HepG2 (cell line): ENCODE measurements around the gene TMEM187. TPM values are rescaled to one million over a fixed set of nuclear protein-coding genes. Genes with fewer than 3 reads are reported as not detected.

Source experiments
- ATAC-seq: fragments of 200-7000 bp; cut with Tn5 transposase; 3 replicates; pipeline ENCODE4 v1.9.1; 2020; ENCODE audit warnings: mild to moderate bottlenecking, moderate library complexity
- BruUV-seq: library from RNA; stranded (reverse); fragments of 400-500 nt; replicated peaks from 2 replicates; lab custom pipeline; 2021; lab: Mats Ljungman, UMichigan
- CTCF ChIA-PET: fragments of 300-600 bp; formaldehyde crosslinking; extraction: SDS; loops from one replicate; lab custom pipeline; 2021; ENCODE audit warnings: low total read pairs, inconsistent platforms, low intra/inter-chr PET ratio; lab: Yijun Ruan, JAX
- POLR2A ChIA-PET: fragments of 350-600 bp; sonication (Branson Sonifier 250); formaldehyde crosslinking; loops from one replicate; lab custom pipeline; 2020; ENCODE audit warnings: antibody characterized with exemption, inconsistent platforms; lab: Yijun Ruan, JAX
- DNase-seq: peaks from one replicate; pipeline ENCODE4 v3.0.0-alpha.2; 2015; ENCODE audit warnings: low spot score
- FAIRE-seq: peaks from 3 replicates; lab custom pipeline; 2011; peaks lifted over from hg19 to GRCh38; lab: Jason Lieb, UNC
- H2AFZ ChIP-seq: one replicate; pipeline ENCODE4 v1.6.1; 2011; ENCODE audit warnings: low read length, inconsistent platforms
- H3K27ac ChIP-seq: fragments of 300-600 bp; 3 replicates; pipeline ENCODE4 v1.8.0; 2011; ENCODE audit warnings: mixed run types, mild to moderate bottlenecking, mixed read lengths, low read length, inconsistent platforms; ENCODE audit not compliant: insufficient read depth; ENCODE audit errors: extremely low read length
- H3K27me3 ChIP-seq, 2 experiments: fragments of 200-600 bp in 1 of 2; 2 replicates in 1 of 2; 3 replicates in 1 of 2; pipeline versions ENCODE4 v1.6.0 to v1.8.0; 2011; ENCODE audit warnings: low read length in 2 of 2, mild to moderate bottlenecking in 2 of 2, moderate library complexity in 2 of 2, inconsistent platforms in 1 of 2; ENCODE audit not compliant: insufficient read depth in 2 of 2, control insufficient read depth in 1 of 2
- H3K36me3 ChIP-seq, 2 experiments: fragments of 200-600 bp in 1 of 2; replicated peaks in 1 of 2; 2 replicates in 1 of 2; 3 replicates in 1 of 2; pipeline versions ENCODE4 v1.5.1 to v1.8.0; 2011; ENCODE audit warnings: low read length in 2 of 2, inconsistent platforms in 1 of 2; ENCODE audit not compliant: insufficient read depth in 2 of 2, control insufficient read depth in 1 of 2
- H3K4me1 ChIP-seq: 2 replicates; pipeline ENCODE4 v1.5.1; 2012; ENCODE audit warnings: low read length, inconsistent platforms; ENCODE audit not compliant: insufficient read depth
- H3K4me2 ChIP-seq: 2 replicates; pipeline ENCODE4 v1.6.0; 2011; ENCODE audit warnings: low read depth, low read length, inconsistent platforms
- H3K4me3 ChIP-seq, 3 experiments: fragments of 200-600 bp in 1 of 3; sonication (generic), shearing (Covaris generic) in 1 of 3; replicated peaks in 1 of 3; 2 replicates each; pipeline ENCODE4 v1.5.1; 2011 to 2016; ENCODE audit warnings: low read length in 3 of 3, inconsistent platforms in 2 of 3, low read depth in 2 of 3, mild to moderate bottlenecking in 2 of 3, control low read depth in 1 of 3, mixed read lengths in 1 of 3; ENCODE audit not compliant: insufficient read depth in 1 of 3
- H3K79me2 ChIP-seq: one replicate; pipeline ENCODE4 v1.6.1; 2011; ENCODE audit warnings: low read length, inconsistent platforms; ENCODE audit not compliant: insufficient read depth
- H3K9ac ChIP-seq: 2 replicates; pipeline ENCODE4 v1.6.0; 2011; ENCODE audit warnings: mild to moderate bottlenecking, low read depth, low read length, inconsistent platforms; ENCODE audit not compliant: insufficient read depth
- H3K9me3 ChIP-seq: 2 replicates; pipeline ENCODE4 v1.5.1; 2012; ENCODE audit warnings: mild to moderate bottlenecking, low read length
- H4K20me1 ChIP-seq: 2 replicates; pipeline ENCODE4 v1.6.0; 2011; ENCODE audit warnings: inconsistent platforms, mild to moderate bottlenecking, low read length, moderate library complexity; ENCODE audit not compliant: insufficient read depth
- HMG20A ChIP-seq: IDR thresholded peaks from 2 replicates; pipeline ENCODE4 v1.6.1; 2016; ENCODE audit warnings: borderline replicate concordance
- NPAS2 ChIP-seq: sonication (generic); formaldehyde crosslinking; IDR thresholded peaks from 2 replicates; pipeline ENCODE4 v1.8.0; 2022; ENCODE audit warnings: mild to moderate bottlenecking, missing genetic modification reagents, borderline replicate concordance
- ZNF329 ChIP-seq: sonication (generic); formaldehyde crosslinking; IDR thresholded peaks from 2 replicates; pipeline ENCODE4 v1.9.0; 2021; ENCODE audit warnings: low read depth, mild to moderate bottlenecking, missing genetic modification reagents
- ZNF333 ChIP-seq: sonication (generic); formaldehyde crosslinking; IDR thresholded peaks from 2 replicates; pipeline ENCODE4 v1.4.0; 2020; ENCODE audit warnings: mild to moderate bottlenecking, missing genetic modification reagents, borderline replicate concordance
- ZNF382 ChIP-seq: sonication (generic); formaldehyde crosslinking; IDR thresholded peaks from 2 replicates; pipeline ENCODE4 v1.5.0; 2020; ENCODE audit warnings: missing genetic modification reagents, mild to moderate bottlenecking, borderline replicate concordance
- ZNF703 ChIP-seq: sonication (generic); formaldehyde crosslinking; IDR thresholded peaks from 2 replicates; pipeline ENCODE4 v1.5.1; 2020; ENCODE audit warnings: missing genetic modification reagents, mild to moderate bottlenecking, moderate library complexity, borderline replicate concordance
- ZSCAN21 ChIP-seq: sonication (generic); formaldehyde crosslinking; IDR thresholded peaks from 2 replicates; pipeline ENCODE4 v1.8.0; 2022; ENCODE audit warnings: mild to moderate bottlenecking, missing genetic modification reagents, moderate library complexity, borderline replicate concordance
- ZSCAN25 ChIP-seq: sonication (generic); formaldehyde crosslinking; IDR thresholded peaks from 2 replicates; pipeline ENCODE4 v1.8.0; 2022; ENCODE audit warnings: mild to moderate bottlenecking, missing genetic modification reagents
- WGBS: methylation state at CpG from one replicate; pipeline ENCODE4 v1.1.6; 2017; ENCODE audit warnings: low lambda C conversion rate; 5-methylcytosine and 5-hydroxymethylcytosine counted together
- in situ Hi-C: cut with HindIII; loops from 2 replicates; pipeline ENCODE4 v1.10.0; 2017; ENCODE audit warnings: low pct_unique_long_range_greater_than_20kb; ENCODE audit not compliant: extremely low pct_ligation_motif_present
- intact Hi-C: fragments of 100-400 bp; cut with micrococcal nuclease; formaldehyde crosslinking; loops from one replicate; pipeline ENCODE4 v1.10.0; 2022; ENCODE audit not compliant: unreplicated experiment
- polyA plus RNA-seq, 8 experiments: library from polyadenylated mRNA; depleted of rRNA in 3 of 8; stranded (reverse) in 7 of 8; unstranded in 1 of 8; fragments of >200 nt; fragmentation: Illumina TruSeq in 4 of 8; extraction: Trizol in 4 of 8; gene quantifications; 2 replicates each; pipeline versions ENCODE4 v1.2.1 to v1.2.3, GENCODE V29; 2011 to 2016; ENCODE audit warnings: low read depth in 4 of 8, missing spikeins in 1 of 8, mixed read lengths in 1 of 8; ENCODE audit not compliant: insufficient read depth in 1 of 8
- total RNA-seq, 5 experiments: library from RNA; depleted of rRNA; stranded (reverse); fragments of >200 nt; fragmentation: Illumina TruSeq; extraction: Trizol; gene quantifications; 2 replicates each; pipeline ENCODE4 v1.2.3, GENCODE V29; 2016; ENCODE audit warnings: low read depth in 1 of 5
- TF ChIP-seq, protein P1 (sequence below): sonication (generic); formaldehyde crosslinking; IDR thresholded peaks from 2 replicates; pipeline ENCODE4 v1.4.0; 2020; ENCODE audit warnings: mild to moderate bottlenecking, missing genetic modification reagents
- TF ChIP-seq, protein P2 (sequence below), 2 experiments: IDR thresholded peaks; 2 replicates each; pipeline ENCODE4 v1.6.1; 2011 to 2012; ENCODE audit warnings: low read length in 2 of 2, borderline replicate concordance in 1 of 2, low read depth in 1 of 2, mild to moderate bottlenecking in 1 of 2, moderate library complexity in 1 of 2
- TF ChIP-seq, protein P3 (sequence below): sonication (generic); formaldehyde crosslinking; IDR thresholded peaks from 2 replicates; pipeline ENCODE4 v1.5.0; 2020; ENCODE audit warnings: mild to moderate bottlenecking, missing genetic modification reagents

The TMEM187 gene
- total and polyA plus RNA-seq, 2 of the 13 experiments (the other 11 are each of a cell fraction or from before 2014, with no cell fraction given), result 2.2 to 6.2 TPM

DNA sequence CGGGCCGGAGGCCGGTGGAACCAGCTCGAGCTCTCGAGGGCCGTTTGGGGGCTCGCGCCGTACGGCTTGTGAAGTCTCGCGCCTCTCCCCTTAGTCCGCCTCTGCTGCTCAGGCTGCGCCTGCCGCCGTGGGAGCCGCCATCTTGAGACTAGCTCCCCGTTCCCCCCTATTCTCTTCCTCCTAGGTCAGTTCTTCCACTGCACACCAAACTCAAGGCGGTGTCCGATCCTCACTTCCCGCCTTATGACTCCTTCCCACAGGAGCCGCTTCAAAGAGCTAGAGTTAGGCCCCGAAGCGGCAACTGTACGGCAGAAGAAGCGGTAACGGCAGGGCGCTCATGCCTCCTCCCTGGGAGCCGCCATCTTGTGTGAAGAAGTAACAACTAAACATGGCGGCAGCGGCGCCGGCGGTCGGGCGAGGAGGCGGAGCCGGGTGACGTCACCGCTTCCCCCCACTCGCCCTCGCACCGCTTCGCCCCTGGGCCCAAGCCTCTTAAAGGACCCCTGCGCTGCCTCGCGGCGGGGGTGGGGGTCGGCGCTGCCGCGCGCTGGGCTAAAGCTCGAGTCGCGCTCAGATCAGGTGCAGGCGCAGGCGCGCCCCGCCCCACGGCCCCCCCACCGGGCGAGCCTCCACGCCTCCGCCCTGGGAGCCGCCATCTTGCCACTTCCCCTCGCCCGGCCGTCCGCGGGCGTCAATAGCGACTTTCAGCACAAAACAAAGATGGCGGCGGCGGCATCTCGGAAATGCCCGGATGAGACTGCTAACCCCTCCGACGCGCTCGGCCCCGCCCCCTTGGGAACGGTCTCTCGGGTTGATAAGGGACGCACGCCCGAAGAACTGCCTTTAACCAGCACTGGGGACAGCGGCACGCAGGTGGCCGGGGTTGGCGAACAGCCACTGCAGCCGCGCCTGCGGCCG, 845 bp upstream of the TMEM187 start, which contains the start of gene HCFC1:
Gene HCFC1 (minus strand): TSS at position 369 of the 918 bp plus-strand sequence. CDS start 978 bp downstream, outside the sequence.
- H3K27ac ChIP-seq, result peak within 1 kb of the TSS; percentile 100
- peak; percentile 37 for ATAC-seq
- peak within 1 kb of the TSS; percentile 80 for H3K4me2 ChIP-seq
- CTCF ChIA-PET, result no interaction called here
- H3K79me2 ChIP-seq, result peaks cover 50% of the 10 kb centered on the region
- H3K36me3 ChIP-seq, result peaks cover 0 to 11% of the 10 kb centered on the region in 2 experiments; a peak in 2 of 5 replicates
- intact Hi-C loops (loop anchor here (2.0 kb wide), 1 partner anchor 41 kb away; no protein-coding TSS in a partner anchor), in situ Hi-C loops (loop anchor here (5.0 kb wide), 1 partner anchor 41 kb away; no protein-coding TSS in a partner anchor)
- DNase-seq, result peak; percentile 75
- no TSS peak for BruUV-seq
- no peak within 1 kb of the TSS for H2AFZ ChIP-seq
- FAIRE-seq, result peak; percentile 78
- peak within 1 kb of the TSS; percentile 100 for H3K9ac ChIP-seq
- WGBS, result no CpG with 5 or more reads among the region's 96 CpGs
- H4K20me1 ChIP-seq, result peaks cover 29% of the 10 kb centered on the region
- H3K9me3 ChIP-seq, result no peaks in the 10 kb centered on the region
- POLR2A ChIA-PET, result interaction anchor here (1.0 to 6.3 kb wide), 6 partner anchors 25 to 48 kb away, joined by 3 to 54 read pairs (median 9); partner anchors contain the start of gene NAA10
- H3K27me3 ChIP-seq, result no peaks in the 10 kb centered on the region; a peak in 1 of 5 replicates
- peak within 1 kb of the TSS; percentile 85 to 90 (median 89) for H3K4me3 ChIP-seq
- H3K4me1 ChIP-seq, result peaks cover 54% of the 10 kb centered on the region
- 0 out of 2 replicates have a peak, but pooled peaks have one; percentile 19 for TF ChIP-seq ZSCAN25 (CRISPR knock-in tag)
- no peak for TF ChIP-seq ZNF382 (CRISPR knock-in tag)
- no peak for TF ChIP-seq ZSCAN21 (CRISPR knock-in tag)
- TF ChIP-seq, protein P1, sequence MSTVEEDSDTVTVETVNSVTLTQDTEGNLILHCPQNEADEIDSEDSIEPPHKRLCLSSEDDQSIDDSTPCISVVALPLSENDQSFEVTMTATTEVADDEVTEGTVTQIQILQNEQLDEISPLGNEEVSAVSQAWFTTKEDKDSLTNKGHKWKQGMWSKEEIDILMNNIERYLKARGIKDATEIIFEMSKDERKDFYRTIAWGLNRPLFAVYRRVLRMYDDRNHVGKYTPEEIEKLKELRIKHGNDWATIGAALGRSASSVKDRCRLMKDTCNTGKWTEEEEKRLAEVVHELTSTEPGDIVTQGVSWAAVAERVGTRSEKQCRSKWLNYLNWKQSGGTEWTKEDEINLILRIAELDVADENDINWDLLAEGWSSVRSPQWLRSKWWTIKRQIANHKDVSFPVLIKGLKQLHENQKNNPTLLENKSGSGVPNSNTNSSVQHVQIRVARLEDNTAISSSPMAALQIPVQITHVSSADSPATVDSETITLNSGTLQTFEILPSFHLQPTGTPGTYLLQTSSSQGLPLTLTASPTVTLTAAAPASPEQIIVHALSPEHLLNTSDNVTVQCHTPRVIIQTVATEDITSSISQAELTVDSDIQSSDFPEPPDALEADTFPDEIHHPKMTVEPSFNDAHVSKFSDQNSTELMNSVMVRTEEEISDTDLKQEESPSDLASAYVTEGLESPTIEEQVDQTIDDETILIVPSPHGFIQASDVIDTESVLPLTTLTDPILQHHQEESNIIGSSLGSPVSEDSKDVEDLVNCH (CRISPR knock-in tag), result peak; percentile 98; the same call in 1 of the 2 replicates
- TF ChIP-seq NPAS2 (CRISPR knock-in tag), result no peak
- no peak for TF ChIP-seq HMG20A (CRISPR knock-in tag)
- TF ChIP-seq, protein P2, sequence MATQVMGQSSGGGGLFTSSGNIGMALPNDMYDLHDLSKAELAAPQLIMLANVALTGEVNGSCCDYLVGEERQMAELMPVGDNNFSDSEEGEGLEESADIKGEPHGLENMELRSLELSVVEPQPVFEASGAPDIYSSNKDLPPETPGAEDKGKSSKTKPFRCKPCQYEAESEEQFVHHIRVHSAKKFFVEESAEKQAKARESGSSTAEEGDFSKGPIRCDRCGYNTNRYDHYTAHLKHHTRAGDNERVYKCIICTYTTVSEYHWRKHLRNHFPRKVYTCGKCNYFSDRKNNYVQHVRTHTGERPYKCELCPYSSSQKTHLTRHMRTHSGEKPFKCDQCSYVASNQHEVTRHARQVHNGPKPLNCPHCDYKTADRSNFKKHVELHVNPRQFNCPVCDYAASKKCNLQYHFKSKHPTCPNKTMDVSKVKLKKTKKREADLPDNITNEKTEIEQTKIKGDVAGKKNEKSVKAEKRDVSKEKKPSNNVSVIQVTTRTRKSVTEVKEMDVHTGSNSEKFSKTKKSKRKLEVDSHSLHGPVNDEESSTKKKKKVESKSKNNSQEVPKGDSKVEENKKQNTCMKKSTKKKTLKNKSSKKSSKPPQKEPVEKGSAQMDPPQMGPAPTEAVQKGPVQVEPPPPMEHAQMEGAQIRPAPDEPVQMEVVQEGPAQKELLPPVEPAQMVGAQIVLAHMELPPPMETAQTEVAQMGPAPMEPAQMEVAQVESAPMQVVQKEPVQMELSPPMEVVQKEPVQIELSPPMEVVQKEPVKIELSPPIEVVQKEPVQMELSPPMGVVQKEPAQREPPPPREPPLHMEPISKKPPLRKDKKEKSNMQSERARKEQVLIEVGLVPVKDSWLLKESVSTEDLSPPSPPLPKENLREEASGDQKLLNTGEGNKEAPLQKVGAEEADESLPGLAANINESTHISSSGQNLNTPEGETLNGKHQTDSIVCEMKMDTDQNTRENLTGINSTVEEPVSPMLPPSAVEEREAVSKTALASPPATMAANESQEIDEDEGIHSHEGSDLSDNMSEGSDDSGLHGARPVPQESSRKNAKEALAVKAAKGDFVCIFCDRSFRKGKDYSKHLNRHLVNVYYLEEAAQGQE (IDR thresholded peaks at IDR 0.05; ENCODE audit: borderline replicate concordance in 1 of 2, low read depth in 1 of 2, low read length in 2 of 2), result no peak
- TF ChIP-seq ZNF703 (CRISPR knock-in tag), result no peak
- no peak for TF ChIP-seq ZNF333 (CRISPR knock-in tag)
- TF ChIP-seq ZNF329 (CRISPR knock-in tag), result 0 out of 2 replicates have a peak, but pooled peaks have one; percentile 42
- TF ChIP-seq, protein P3, sequence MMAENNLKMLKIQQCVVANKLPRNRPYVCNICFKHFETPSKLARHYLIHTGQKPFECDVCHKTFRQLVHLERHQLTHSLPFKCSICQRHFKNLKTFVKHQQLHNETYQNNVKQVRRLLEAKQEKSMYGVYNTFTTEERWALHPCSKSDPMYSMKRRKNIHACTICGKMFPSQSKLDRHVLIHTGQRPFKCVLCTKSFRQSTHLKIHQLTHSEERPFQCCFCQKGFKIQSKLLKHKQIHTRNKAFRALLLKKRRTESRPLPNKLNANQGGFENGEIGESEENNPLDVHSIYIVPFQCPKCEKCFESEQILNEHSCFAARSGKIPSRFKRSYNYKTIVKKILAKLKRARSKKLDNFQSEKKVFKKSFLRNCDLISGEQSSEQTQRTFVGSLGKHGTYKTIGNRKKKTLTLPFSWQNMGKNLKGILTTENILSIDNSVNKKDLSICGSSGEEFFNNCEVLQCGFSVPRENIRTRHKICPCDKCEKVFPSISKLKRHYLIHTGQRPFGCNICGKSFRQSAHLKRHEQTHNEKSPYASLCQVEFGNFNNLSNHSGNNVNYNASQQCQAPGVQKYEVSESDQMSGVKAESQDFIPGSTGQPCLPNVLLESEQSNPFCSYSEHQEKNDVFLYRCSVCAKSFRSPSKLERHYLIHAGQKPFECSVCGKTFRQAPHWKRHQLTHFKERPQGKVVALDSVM (CRISPR knock-in tag), result peak; percentile 36; the same call in 1 of the 2 replicates
